T-helper 9 cell (primary cell): ENCODE measurements around the gene GPR176.

ENCODE experiments used
- DNase-seq: peaks from one replicate; pipeline ENCODE4 v3.0.0-alpha.2; 2020

GPR176 gene

DNA sequence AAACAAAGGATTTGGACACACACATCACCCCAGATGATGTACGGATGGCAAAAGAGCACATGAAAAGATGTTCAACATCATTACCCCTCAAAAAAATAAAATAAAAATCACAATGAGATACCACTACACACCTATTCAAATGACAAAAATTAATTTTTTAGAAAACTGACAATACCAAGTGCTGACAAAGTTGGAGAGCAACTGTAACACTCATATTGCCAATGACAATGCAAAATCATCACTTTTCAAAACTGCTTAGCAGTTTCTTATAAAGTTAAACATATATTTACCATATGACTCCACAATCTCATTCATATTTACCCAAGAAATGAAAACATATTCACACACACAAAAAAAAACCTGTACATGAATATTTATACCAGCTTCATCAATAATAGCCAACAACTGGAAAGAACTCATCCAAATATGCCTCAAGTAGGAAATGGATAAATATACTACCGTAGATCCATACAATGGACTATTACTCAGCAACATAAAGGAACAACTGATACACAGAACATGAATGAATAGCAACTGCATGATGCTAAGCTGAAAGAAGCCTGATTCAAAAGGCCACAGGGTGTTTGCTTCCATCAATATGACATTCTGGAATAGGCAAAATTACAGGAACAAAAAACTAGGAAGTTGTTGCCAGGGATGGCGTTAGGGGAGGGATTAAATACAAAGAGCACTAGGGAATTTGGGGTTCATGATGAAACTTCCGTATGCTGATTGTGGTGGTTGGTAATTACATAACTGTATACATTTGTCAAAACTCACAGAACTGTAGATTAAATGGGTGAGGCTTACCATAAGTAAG lies 138.7 kb downstream of the GPR176 start:
- no peak for DNase-seq

DNA sequence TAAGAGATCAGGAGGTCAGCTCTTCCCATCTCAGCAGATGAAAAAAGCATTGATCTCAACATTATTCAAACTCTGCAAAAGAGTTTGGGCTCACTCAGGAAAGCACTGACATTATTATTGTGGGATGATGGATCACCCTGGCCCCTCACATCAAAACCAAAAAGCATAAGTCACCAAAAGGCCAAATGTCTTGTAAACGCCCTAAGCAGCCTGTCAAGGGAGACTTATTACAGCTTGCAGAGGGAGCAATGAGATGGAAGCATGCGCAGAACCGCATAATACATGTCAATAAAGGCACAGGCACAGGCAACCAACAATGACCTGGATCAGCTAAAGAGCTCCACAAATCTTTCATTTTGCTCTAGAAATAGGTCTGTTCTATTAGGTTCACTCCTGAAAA lies 142.0 kb downstream of the GPR176 start:
- no peak for DNase-seq

DNA sequence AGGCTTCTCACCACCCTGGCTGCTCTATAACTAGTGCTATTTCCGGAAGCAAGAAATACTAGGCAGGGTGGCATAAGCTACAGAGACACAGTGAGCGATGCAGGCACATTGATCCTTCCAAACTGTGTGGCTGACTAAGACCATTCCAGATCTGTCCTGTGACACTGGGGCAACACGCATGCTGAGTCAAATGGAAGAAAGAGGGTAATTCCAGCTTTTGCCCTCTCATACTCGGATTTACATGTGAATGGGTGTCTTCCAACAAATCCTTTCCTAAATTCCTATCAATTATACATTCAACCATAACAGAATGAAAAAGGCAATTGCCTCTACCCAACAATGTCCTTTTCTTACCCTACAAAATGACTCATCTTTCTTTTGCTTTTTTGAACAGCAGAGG lies 142.6 kb downstream of the GPR176 start:
- no peak for DNase-seq

DNA sequence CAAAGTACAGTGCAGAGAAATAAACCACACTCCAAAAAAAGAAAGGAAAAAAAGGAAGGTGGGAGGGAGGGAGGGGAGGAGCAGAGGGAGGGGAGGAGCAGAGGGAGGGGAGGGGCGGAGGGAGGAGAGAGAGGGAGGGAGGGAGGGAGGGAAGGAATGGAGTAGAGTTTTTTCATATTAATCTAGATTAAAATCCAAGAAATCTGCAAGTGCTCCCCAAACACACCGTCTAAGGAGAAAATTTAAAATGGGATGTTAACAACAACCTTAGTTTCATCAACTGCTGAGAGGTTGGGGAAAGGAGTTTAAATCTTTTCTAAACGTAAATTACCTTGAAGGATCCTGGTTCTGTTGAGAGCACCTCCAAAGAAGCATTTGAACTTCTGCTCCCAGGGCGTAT lies 144.0 kb downstream of the GPR176 start:
- DNase-seq: no peak

DNA sequence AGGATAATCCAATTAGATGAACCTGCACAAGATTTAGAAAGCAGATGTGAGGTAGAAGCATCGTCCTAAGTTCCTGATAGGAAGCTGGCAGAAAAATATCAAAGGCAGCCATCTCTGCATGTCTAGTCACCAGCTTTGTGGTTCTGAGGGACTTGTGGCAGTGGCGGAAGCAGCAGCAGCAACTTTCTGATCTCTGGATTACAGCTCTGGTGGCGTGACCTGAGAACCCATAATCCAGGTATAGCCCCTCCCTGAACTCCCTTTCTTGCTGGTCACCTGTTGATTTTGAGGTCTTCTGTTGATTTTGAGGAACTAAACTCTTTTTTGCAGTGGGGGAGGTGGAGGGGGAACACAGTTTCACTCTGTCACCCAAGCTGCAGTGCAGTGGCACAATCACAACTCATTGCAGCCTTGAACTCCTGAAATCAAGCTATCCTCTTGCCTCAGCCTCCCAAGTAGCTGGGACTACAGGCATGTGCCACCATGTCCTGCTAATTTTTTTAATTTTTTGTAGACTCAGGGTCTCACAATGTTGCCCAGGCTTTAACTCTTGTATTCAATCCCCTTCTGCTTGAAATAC lies 145.3 kb downstream of the GPR176 start:
- peak; percentile 30 for DNase-seq

- no peak for DNase-seq
Observed at GRCh38 chr15:39770748-39771689, 149.0 kb downstream of the GPR176 start.

- no peak for DNase-seq
Observed at GRCh38 chr15:39767921-39768320, 152.1 kb downstream of the GPR176 start.

DNA sequence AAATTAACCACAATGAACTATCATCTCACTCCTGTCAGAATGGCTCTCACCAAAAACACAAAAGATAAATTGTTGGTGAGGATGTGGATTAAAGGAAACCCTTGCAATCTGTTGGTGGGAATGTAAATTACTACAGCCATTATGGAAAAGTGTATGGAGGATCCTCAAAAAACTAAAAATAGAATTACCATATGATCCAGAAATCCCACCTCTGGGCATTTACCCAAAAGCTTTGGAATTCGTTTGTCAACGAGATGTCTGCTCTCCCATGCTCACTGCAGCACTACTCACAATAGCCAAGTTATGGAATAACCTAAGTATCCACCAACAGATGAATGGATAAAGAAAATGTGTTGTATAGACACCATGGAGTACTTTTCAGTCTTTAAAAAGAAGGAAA lies 159.1 kb downstream of the GPR176 start:
- DNase-seq: no peak

- no peak for DNase-seq
Observed at GRCh38 chr15:39756806-39757522, 163.1 kb downstream of the GPR176 start.

DNA sequence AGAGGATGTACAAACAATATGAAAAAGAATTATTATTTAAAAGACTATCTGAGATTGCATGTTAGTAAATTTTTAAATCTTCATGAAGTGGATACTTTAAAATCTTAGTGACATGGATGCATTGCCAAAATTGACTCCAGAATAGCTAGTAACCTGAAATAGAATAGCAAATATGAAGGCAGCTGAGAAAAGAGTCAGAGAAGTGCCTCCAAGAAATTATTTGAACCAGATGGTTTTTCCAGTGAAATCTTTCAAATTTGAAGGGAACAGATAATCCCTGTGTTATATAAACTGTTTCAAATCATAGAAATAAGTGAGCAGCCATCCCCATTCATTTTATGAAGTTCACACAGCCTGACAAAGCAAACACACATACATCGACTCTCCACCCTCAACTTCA lies 167.1 kb downstream of the GPR176 start:
- no peak for DNase-seq

- no peak for DNase-seq
Observed at GRCh38 chr15:39752246-39752645, 167.8 kb downstream of the GPR176 start.
